GM19468 (cell line): ENCODE data around the gene MAU2.
"Not testable (repeated sequence)": the region's sequence is repeated elsewhere in the genome, so short reads cannot be mapped to it uniquely, and the experiment has no call there.

ENCODE experiments used
- ATAC-seq: cut with Tn5 transposase; IDR thresholded peaks from one replicate; pipeline ENCODE4 v1.9.1; 2021; ENCODE audit warnings: mild to moderate bottlenecking, moderate library complexity, moderate number of reproducible peaks; ENCODE audit not compliant: unreplicated experiment; ENCODE audit errors: extremely low read depth

The MAU2 gene

GRCh38 chr19:19379527-19379926 lies 58.9 kb downstream of the MAU2 start:
- ATAC-seq, result no peak

- not testable (repeated sequence) for ATAC-seq
Measured at GRCh38 chr19:19380316-19380715, 59.7 kb downstream of the MAU2 start.

GRCh38 chr19:19381007-19381926 lies 60.6 kb downstream of the MAU2 start:
- no peak for ATAC-seq

- ATAC-seq, result no peak
Measured at GRCh38 chr19:19382118-19382517, 61.5 kb downstream of the MAU2 start.

GRCh38 chr19:19384486-19384885 lies 63.9 kb downstream of the MAU2 start:
- ATAC-seq, result no peak

- ATAC-seq, result peak; percentile 89
Measured at GRCh38 chr19:19385131-19385895, 64.7 kb downstream of the MAU2 start.

GRCh38 chr19:19385896-19386869 lies 65.6 kb downstream of the MAU2 start:
- peak; percentile 10 for ATAC-seq

- ATAC-seq, result no peak
Measured at GRCh38 chr19:19387108-19387507, 66.5 kb downstream of the MAU2 start.

- no peak for ATAC-seq
Measured at GRCh38 chr19:19388568-19389555, 68.2 kb downstream of the MAU2 start.

GRCh38 chr19:19389683-19390082 lies 69.1 kb downstream of the MAU2 start:
- not testable (repeated sequence) for ATAC-seq

- ATAC-seq, result not testable (repeated sequence)
Measured at GRCh38 chr19:19394333-19394732, 73.7 kb downstream of the MAU2 start.

GRCh38 chr19:19399733-19400433 lies 79.3 kb downstream of the MAU2 start:
- ATAC-seq, result no peak

GRCh38 chr19:19402656-19403372 lies 82.2 kb downstream of the MAU2 start:
- ATAC-seq, result no peak

GRCh38 chr19:19403373-19403901 lies 82.8 kb downstream of the MAU2 start:
- no peak for ATAC-seq

- peak; percentile 55 for ATAC-seq
Measured at GRCh38 chr19:19404879-19405860, 84.5 kb downstream of the MAU2 start, which contains the start of gene GATAD2A. GATAD2A (plus strand) TSS chr19:19405675; CDS start chr19:19465346, 59,671 bp downstream.
